MV-4-11 (cell line): ENCODE data around the gene DES.
A peak's percentile ranks its signal among the peaks of the same experiment; 100 is the strongest.

ENCODE experiments used
- DNase-seq: peaks from one replicate; lab custom pipeline; 2025; lab: John Stamatoyannopoulos, UW

DES gene

GRCh38 chr2:219453671-219454590 lies 35.8 kb downstream of the DES start:
- DNase-seq, result no peak

DNA sequence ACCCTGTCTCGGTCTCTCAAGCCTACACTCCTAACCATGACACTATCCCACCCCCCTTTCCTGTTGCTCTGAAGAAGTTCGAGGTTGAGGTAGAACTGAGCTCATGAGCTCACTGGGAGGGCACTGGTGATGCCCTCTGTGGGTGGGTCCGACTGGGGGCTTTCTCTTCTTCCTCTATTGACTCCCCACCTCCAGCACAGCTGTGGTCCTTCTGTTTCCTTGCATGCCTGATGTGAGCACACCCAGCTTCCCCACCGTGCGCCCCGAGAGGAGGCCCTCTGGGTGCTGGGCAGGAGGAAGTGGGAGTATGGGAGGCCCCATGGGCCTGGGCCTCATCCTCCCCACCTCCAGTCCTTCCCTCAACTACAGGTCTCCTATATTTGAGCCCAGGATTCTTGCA lies 37.4 kb downstream of the DES start:
- DNase-seq, result peak; percentile 53

- no peak for DNase-seq
Measured at GRCh38 chr2:219457784-219458369, 39.7 kb downstream of the DES start.

DNA sequence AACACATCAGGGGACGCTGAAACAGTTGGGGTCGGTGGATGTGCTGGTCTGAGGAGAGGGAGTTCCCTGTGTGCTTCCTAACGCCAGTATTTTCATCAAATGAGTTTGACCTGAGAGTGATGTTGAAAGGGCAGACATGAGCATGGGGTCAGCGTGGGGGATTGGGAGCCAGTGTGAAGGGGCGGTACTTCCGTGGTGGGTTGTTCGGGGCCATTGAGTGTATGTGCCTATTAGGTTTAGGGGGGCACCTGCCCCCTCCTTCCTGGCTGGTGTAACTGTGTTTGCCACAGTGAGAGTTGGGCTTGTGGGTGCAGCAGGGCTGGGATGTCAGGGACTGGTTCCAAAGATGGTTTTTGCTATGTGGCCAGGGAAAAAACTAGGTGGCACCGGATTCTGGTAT lies 40.8 kb downstream of the DES start:
- DNase-seq, result no peak

GRCh38 chr2:219459460-219460311 lies 41.5 kb downstream of the DES start:
- no peak for DNase-seq

DNA sequence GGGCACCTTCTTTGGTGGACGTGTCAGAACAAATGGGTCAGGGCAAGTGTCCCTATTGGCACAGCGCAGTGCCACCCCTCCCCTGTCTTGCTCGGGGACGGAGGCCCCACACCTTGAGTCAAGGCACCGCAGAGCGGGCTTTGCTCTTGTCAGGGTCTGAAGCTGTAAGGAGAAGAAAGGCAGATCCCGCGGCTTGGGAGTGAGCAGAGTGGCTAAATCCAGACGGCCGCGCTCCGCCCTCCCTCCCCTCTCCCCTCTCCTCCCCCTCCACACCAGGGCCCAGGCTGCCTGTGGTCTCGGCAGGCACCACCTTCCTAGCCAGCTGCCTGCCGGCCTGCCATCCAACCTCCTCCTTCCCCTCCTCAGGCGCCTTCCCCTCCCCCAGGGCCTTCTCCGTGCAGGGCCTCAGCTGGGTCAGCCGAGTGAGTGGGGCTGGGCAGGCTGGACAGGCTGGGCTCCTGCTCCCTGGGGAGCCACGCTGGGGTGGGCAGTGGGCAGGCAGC lies 42.3 kb downstream of the DES start:
- peak; percentile 4 for DNase-seq

GRCh38 chr2:219461047-219461514 lies 42.9 kb downstream of the DES start:
- DNase-seq, result no peak

DNA sequence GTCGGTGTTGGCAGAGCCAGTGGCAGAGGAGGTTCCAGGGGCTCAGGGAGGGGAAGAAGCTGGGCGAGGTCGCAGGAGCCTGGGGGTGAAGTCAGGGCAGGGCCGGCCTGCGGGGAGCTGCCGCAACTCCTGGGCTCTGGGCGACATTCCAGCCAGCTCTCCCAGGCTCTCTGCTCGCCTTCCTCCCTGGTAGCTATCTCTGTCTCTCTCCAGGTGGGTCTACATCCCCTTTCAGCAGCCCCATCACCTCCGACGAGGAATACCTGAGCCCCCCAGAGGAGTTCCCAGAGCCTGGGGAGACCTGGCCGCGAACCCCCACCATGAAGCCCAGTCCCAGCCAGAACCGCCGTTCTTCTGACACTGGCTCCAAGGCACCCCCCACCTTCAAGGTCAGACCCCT lies 43.5 kb downstream of the DES start:
- DNase-seq, result no peak

DNA sequence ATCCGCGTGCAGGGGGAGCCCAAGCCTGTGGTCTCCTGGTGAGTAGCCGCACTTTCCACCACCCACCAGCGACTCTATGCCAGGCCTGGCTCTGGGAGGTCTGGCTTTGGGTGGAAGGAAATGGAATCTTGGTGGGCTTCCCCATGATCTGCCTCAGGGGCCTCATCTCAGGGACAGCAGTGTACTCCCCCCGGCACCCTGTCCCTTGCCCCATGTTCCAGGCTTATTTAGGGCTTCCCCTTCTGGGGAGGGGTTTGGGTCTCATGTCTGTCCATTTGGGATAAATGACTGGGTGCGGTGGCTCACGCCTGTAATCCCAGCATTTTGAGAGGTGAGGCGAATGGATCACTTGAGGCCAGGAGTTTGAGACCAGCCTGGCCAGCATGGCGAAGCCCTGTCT lies 44.2 kb downstream of the DES start:
- DNase-seq, result no peak

GRCh38 chr2:219464286-219465032 lies 46.3 kb downstream of the DES start:
- no peak for DNase-seq

GRCh38 chr2:219465659-219466561 lies 47.7 kb downstream of the DES start:
- DNase-seq, result no peak

- no peak for DNase-seq
Measured at GRCh38 chr2:219466816-219467735, 48.9 kb downstream of the DES start.

GRCh38 chr2:219467736-219468075 lies 49.5 kb downstream of the DES start:
- DNase-seq, result no peak

DNA sequence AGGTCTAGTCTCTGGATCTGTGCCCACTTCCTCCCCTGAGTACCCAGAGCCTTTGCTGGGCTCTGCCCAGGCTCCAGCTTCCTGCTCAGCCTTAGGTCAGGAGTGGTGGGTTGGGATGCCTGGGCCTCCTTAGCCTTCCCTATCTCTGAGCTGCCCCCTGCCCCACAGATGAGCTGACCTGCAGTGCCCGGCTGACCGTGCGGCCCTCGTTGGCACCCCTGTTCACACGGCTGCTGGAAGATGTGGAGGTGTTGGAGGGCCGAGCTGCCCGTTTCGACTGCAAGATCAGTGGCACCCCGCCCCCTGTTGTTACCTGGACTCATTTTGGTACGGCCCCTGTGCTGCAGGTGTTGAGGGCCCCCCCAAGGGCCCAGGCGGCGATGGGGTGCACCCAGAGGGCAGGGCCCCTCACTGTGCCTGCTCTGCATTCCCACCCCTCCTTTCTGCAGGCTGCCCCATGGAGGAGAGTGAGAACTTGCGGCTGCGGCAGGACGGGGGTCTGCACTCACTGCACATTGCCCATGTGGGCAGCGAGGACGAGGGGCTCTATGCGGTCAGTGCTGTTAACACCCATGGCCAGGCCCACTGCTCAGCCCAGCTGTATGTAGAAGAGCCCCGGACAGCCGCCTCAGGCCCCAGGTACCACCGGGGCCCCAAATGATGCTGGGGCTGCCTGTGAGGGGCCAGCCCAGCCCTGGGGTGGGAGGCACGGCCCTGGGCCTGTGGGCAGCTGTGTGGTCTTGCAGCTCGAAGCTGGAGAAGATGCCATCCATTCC lies 50.4 kb downstream of the DES start:
- no peak for DNase-seq

DNA sequence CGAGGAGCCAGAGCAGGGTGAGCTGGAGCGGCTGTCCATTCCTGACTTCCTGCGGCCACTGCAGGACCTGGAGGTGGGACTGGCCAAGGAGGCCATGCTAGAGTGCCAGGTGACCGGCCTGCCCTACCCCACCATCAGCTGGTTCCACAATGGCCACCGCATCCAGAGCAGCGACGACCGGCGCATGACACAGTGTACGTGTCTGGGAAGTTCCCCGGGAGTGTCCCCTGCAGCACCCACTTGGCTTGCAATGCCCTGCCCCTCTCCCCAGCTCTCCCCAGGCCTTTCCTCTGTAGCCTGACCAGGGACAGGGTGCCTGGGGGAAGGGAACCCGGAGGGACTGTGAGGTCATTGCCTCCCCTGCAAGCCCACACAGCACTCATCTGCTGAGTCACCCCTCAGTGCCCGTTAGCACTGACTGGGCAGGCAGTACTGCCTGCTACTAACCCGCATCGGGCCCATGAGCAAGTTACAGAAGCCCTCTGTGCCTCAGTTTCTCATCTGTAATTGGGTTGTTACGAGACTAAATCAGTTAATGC lies 51.1 kb downstream of the DES start:
- DNase-seq, result no peak

DNA sequence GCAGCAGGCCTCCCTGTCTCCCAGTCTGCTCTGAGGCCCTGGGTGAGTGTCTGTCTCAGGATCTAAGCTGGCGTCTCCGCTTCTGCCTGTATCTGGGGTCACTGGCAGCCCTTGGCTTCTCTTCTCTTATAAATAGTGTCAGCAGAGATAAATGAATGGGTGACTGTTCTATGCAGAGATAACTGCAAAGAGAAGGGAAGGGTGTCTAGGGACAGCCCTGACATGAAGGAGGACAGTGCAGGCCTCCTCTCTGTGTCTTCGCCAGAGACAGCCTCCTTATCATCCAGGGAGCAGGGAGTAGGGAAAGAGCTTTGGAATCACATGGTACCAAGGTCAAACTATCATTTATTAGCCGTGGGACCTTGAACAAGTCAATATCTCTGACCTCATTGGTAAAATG lies 52.3 kb downstream of the DES start:
- no peak for DNase-seq

DNA sequence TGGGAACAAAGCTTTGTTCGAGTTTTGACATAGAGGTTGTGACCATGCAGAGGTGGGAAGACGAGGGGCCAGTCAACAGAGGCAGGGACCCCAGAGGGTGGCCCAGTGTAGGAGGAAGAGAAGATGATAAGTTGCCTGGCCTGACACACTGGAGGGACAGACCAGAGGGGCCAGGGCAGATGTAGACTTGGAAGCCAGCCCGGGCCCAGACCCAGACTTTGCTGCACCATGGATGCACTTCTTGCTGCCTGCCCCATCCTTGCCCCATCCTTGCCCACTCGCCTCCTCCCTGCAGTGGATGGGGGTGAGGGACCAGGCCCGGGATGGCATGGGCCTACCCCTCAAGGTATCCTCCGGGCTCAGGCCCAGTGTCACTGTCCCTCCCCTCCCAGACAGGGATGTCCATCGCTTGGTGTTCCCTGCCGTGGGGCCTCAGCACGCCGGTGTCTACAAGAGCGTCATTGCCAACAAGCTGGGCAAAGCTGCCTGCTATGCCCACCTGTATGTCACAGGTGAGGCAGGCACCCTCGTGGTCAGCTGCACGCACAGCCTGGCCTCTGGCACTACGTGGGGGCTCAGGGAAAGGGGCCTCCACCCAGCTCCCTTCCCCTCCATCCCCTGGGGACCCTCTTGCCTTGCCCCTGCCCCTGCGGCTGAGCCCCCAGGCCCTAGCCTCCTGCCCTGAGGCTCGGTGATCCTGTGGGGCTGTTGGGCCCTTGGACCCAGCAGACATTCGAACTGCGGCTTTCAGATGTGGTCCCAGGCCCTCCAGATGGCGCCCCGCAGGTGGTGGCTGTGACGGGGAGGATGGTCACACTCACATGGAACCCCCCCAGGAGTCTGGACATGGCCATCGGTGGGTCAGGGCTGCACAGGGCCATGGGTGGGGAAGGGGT lies 53.5 kb downstream of the DES start:
- DNase-seq, result no peak
